Measurements from ENCODE around the gene DDC.

The DDC gene

GRCh38 chr7:50558294-50559053 lies 6.7 kb downstream of the DDC start:
- ChIA-PET POLR2A (no interaction called here), CTCF (interaction anchor here (1.0 kb wide), 1 partner anchor 33 kb away, joined by 3 read pairs; no protein-coding TSS in a partner anchor)
- no peak for TF ChIP-seq CTCF (IDR thresholded peaks at IDR 0.05; ENCODE audit: insufficient read depth, low read length, missing control alignments)
- DNase-seq (ENCODE audit: low read depth, low spot score) = no peak
- no peak overlapping the region for H3K4me3 ChIP-seq (ENCODE audit: low read depth, low read length)

GRCh38 chr7:50557099-50557498 lies 8.1 kb downstream of the DDC start:
- no peak overlapping the region for H3K4me3 ChIP-seq (ENCODE audit: low read depth, low read length)
- TF ChIP-seq CTCF (IDR thresholded peaks at IDR 0.05; ENCODE audit: insufficient read depth, low read length, missing control alignments) = no peak
- no peak for DNase-seq (ENCODE audit: low read depth, low spot score)
- ChIA-PET CTCF (no interaction called here), POLR2A (no interaction called here)

GRCh38 chr7:50556247-50556991 lies 8.8 kb downstream of the DDC start:
- H3K4me3 ChIP-seq (ENCODE audit: low read depth, low read length) = no peak overlapping the region
- TF ChIP-seq CTCF (IDR thresholded peaks at IDR 0.05; ENCODE audit: insufficient read depth, low read length, missing control alignments) = no peak
- CTCF ChIA-PET = no interaction called here
- POLR2A ChIA-PET = no interaction called here
- DNase-seq (ENCODE audit: low read depth, low spot score) = no peak

- TF ChIP-seq CTCF (IDR thresholded peaks at IDR 0.05; ENCODE audit: insufficient read depth, low read length, missing control alignments) = no peak
- DNase-seq (ENCODE audit: low read depth, low spot score) = no peak
- CTCF ChIA-PET = interaction anchor here (1.0 kb wide), 1 partner anchor 586 kb away, joined by 3 read pairs; no protein-coding TSS in a partner anchor
- no peak overlapping the region for H3K4me3 ChIP-seq (ENCODE audit: low read depth, low read length)
- POLR2A ChIA-PET = no interaction called here
These were observed 9.5 kb downstream of the DDC start for GRCh38 chr7:50555594-50556140.

- no peak for DNase-seq (ENCODE audit: low read depth, low spot score)
- ChIA-PET CTCF (interaction anchor here (1.0 kb wide), 1 partner anchor 587 kb away, joined by 3 read pairs; no protein-coding TSS in a partner anchor), POLR2A (no interaction called here)
- H3K4me3 ChIP-seq (ENCODE audit: low read depth, low read length) = no peak overlapping the region
- TF ChIP-seq CTCF (IDR thresholded peaks at IDR 0.05; ENCODE audit: insufficient read depth, low read length, missing control alignments) = no peak
These were observed 10.5 kb downstream of the DDC start for GRCh38 chr7:50554431-50555322.
